Adrenal gland (tissue), 5 donors: ENCODE measurements around the gene PIGA.

Experiments used
- CTCF ChIP-seq, 6 experiments: fragments of 450-650 bp in 4 of 6; fragments of 200-600 bp in 2 of 6; sonication (generic) in 1 of 6; IDR thresholded peaks; 1 replicate in 5 of 6; 2 replicates in 1 of 6; pipeline versions ENCODE4 v1.5.1 to v1.8.0; 2016 to 2021; ENCODE audit warnings: antibody characterized with exemption in 6 of 6, mild to moderate bottlenecking in 2 of 6, moderate library complexity in 1 of 6
- POLR2A ChIP-seq, 2 donors: fragments of 450-650 bp; IDR thresholded peaks; one replicate each; pipeline ENCODE4 v1.6.1; 2017; ENCODE audit warnings: antibody characterized with exemption in 2 of 2, mild to moderate bottlenecking in 2 of 2, moderate library complexity in 1 of 2
- donor health status: DM: no; HTN: no; CAD: no.

- TF ChIP-seq CTCF (IDR thresholded peaks at IDR 0.05) = no peak
- TF ChIP-seq POLR2A (IDR thresholded peaks at IDR 0.05) = no peak
Observed at GRCh38 chrX:15311119-15311518, 24.2 kb downstream of the PIGA start.
